ENCODE data around the gene LINS1. TPM values are rescaled to one million over a fixed set of nuclear protein-coding genes. Genes with fewer than 3 reads are reported as not detected.

The LINS1 gene
- 20.0 TPM for total RNA-seq

DNA sequence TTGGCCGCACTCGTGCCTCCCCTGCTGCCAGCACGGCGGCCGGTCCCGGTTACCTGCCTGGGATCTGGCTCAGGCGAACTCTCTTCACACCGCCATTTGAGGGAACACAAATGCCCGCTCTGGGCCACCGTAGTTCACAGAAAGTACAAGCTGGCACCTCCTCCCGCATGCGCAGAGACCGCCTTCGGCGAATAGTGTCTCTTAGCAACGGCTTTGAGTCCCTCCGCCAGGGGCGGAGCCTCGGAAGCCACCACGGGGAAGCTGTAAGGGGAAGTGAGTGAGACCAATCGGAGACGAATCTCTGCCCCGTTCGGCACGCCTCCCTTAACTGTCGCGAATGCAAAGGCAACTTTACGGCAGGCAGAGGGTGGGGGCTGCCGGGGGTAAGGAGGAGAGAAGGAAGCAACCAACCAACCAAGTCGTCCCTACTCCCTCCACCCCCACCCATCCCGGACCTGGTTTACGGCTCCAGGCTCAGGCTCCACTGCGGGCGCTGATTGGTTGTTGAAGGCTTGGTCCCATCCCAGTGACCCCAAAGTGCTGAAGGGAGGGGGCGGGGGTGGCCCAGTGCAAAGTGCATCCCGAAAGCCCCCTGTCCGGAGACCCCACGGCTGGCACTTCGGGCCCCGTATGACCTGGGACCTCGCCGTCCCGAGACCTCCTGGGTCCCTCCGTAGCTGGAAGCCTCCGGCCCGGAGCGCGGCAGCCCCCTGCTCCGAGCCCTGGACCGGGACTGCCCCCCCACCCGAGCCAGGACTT lies at the start of gene LINS1, which contains the start of gene ASB7:
TSS of gene LINS1 (minus strand) at position 121 of the 759 bp plus-strand sequence. CDS start 21,342 bp downstream, outside the sequence.
TSS of gene ASB7 (plus strand) at position 526 of the 759 bp plus-strand sequence. CDS start 9,628 bp downstream, outside the sequence.
- intact Hi-C loops (cut with DNase I) = no loop called here

DNA sequence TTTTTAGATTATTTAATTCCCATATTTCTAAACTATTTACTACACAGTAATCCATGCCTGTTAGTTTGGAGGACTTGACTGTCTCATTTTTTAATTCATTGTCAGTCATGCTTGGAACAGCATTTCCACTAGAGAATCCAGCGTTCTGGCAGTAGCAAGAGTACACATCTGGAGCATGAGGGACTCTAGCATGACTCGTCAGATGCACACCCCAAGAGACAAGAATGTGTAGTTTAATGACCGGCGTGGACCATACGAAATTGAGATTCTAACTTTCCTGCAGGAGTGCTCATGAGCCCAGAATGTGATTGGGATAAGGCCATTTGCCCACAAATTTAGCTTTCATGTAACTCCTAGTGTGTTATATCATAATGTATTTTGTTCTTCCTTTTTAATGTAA lies 49.3 kb upstream of the LINS1 start:
- DNase-seq (ENCODE audit: low spot score) = no peak

More for the DNA sequence above, at the start of gene LINS1, which contains the start of gene ASB7:
- DNase-seq (ENCODE audit: low spot score) (peak; percentile 100), ATAC-seq (peak; percentile 98)

DNA sequence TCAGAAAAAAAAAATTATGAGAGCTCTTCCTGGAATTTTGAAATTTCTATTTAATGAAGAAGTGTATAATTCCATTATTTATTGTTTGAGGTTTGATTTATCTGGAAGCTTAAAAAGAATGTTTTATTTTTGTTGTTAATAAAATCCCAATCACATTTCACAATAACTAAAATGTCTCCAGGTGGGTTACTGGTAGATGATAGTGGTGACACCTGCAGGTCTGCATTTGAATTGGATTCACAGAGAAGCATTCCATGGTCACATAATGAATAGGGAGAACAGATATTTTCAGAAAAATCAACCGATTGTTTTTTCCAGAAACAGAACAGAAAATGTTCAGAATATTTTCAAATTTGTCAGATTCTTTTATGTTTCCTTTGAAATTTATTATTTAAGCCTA lies 48.7 kb upstream of the LINS1 start:
- ATAC-seq (no peak), DNase-seq (ENCODE audit: low spot score) (no peak)
- intact Hi-C loops (cut with DNase I) = no loop called here

More for the DNA sequence above, 49.3 kb upstream of the LINS1 start:
- intact Hi-C loops (cut with DNase I) = no loop called here
- ATAC-seq = peak; percentile 41

DNA sequence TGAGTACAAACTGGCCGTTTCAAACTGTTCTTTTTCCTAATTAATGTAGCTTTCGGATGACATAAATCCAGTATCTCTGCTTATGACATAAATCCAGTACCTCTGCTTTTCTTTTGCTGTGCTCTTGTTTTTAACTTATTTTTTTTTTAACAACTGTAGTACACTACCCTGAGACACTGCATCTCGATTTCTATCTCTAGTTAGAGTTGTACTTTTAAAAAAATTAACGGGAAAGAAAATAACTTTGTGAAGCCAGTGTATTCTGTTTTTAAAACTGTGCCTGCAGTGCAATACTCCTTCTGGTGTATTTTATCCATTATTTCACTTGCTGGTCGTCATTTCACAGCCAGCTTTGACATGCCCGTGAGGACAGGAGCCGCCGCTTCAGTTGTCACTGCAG lies 47.0 kb upstream of the LINS1 start:
- intact Hi-C loops (cut with DNase I) = no loop called here

DNA sequence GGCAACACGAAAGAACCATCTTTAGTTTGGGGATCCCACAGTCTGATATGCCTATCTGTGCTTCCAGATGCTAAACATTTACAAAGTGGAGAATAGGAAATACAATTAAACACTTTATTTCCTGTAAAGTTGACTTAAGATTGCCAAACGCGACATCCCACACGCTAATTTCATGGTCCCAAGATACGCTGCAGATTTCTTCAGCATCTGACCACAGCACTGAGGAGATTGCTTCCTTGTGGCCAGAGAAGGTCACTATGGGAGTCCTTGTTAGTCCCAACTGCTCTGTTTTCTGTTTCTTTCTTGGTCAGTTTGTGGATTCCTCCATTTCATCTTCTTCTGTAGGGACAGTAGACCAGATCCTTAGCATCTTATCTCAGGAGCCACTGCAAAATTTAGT lies 43.7 kb upstream of the LINS1 start:
- ATAC-seq (no peak), DNase-seq (ENCODE audit: low spot score) (no peak)
- intact Hi-C loops (cut with DNase I) = no loop called here

More for the DNA sequence above, 47.0 kb upstream of the LINS1 start:
- DNase-seq (ENCODE audit: low spot score) = no peak
- no peak for ATAC-seq

GRCh38 chr15:100642950-100643338 lies 41.0 kb upstream of the LINS1 start:
- intact Hi-C loops (cut with DNase I) = no loop called here
- DNase-seq (ENCODE audit: low spot score) (no peak), ATAC-seq (no peak)

DNA sequence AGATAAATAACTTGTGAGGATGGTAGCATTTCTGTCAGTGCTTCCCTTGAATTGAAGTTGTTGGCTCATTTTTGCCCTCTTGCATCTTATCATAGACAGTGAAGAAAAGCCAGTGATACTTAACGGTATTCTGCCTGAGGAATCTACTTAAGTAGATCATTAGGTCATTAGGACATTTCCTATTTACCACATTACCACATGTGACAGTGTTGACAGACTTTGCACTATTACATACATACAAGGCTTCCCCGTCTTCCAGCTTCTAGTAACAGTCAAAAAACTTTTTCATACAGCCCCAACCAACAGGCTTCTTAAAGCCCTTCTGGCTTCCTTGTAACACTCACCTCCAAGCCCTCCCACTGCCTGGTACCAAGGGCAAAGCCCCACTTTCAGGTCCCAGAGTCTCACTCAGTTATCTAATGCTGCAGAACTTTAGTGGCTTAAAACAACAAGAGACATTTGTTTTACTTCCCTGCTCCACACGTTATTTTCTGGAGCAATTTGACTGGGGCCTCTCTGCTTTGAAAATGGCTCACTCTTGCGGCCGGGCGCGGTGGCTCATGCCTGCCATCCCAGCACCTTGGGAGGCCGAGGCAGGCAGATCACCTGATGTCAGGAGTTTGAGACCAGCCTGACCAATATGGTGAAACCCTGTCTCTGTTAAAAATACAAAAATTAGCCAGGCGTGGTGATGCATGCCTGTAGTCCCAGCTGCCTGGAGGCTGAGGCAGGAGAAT lies 40.4 kb upstream of the LINS1 start:
- ATAC-seq = no peak
- no peak for DNase-seq (ENCODE audit: low spot score)
- intact Hi-C loops (cut with DNase I) = no loop called here

DNA sequence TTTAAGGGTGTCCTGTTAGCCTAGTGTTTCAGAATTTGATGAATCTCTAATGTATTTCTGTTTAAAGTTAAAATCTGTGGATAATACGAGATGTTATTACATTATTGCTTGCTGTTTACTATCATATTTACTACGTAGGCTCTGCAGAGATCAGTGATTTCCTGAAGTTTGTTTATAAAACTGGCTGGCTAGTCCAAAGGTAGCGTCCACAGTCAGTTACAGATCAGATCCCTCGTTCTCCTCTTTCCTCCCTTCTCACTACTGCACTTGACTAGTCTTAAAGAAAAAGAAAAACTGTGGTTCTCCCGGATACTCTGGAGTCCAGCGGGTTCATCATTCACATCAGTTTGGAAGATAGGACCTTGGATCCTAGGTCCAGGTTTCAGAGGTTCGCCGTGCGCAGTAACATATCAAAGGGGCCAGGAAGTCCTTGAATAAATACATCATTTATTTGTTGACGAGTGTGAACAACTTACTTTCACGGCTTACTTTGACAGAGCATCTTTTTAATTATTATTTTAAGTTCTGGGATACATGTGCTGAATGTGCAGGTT lies 36.3 kb upstream of the LINS1 start:
- ATAC-seq = no peak
- intact Hi-C loops (cut with DNase I) = loop anchor here (10.0 kb wide), 1 partner anchor 237 kb away; the partner anchor contains the start of gene ALDH1A3

GRCh38 chr15:100635406-100636071 lies 33.6 kb upstream of the LINS1 start:
- no peak for ATAC-seq
- DNase-seq (ENCODE audit: low spot score) = no peak
- intact Hi-C loops (cut with DNase I) = loop anchor here (10.0 kb wide), 1 partner anchor 239 kb away; the partner anchor contains the start of gene ALDH1A3

More for the DNA sequence above, 36.3 kb upstream of the LINS1 start:
- DNase-seq (ENCODE audit: low spot score) = no peak

- no peak for DNase-seq (ENCODE audit: low spot score)
- ATAC-seq = no peak
- intact Hi-C loops (cut with DNase I) = loop anchor here (10.0 kb wide), 1 partner anchor 241 kb away; the partner anchor contains the start of gene ALDH1A3
These were observed 31.7 kb upstream of the LINS1 start for GRCh38 chr15:100633763-100634075.

GRCh38 chr15:100631831-100632230 lies 29.8 kb upstream of the LINS1 start:
- DNase-seq (ENCODE audit: low spot score) (no peak), ATAC-seq (no peak)
- intact Hi-C loops (cut with DNase I) = loop anchor here (10.0 kb wide), 1 partner anchor 243 kb away; the partner anchor contains the start of gene ALDH1A3

- intact Hi-C loops (cut with DNase I) = loop anchor here (5.0 kb wide), 1 partner anchor 379 kb away; no protein-coding TSS in a partner anchor
- no peak for DNase-seq (ENCODE audit: low spot score)
- no peak for ATAC-seq
These were observed 26.8 kb upstream of the LINS1 start for GRCh38 chr15:100628746-100629145.

DNA sequence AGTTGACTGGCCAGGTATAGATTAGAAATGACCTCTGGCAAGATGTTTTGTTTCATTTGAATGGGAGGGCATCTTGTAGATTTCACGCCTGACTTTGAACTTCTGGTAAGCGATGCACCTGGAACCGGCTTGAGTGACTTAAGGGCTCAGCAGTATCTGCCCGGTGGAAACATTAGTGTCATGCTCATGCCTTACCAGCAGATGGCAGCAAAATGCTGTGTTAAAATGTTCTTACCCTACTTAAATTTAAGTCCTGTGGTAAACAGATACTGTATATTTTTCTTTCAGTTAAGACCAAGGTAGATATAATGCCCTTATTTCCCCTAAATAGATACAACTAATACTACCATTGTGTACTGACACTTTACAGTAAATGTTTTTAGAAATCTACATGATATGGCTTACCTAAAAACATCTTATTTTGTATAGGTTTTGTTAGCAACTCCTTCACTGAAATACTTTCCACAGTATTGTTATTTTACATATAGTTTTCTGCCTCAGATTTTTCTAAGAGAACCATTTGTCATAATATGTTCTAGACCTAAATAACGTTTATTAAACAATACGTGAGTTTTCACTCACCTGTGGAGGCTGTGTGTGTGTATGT lies 25.9 kb upstream of the LINS1 start:
- intact Hi-C loops (cut with DNase I) = loop anchor here (5.0 kb wide), 1 partner anchor 379 kb away; no protein-coding TSS in a partner anchor
- ATAC-seq (peak; percentile 89), DNase-seq (ENCODE audit: low spot score) (peak; percentile 68)

DNA sequence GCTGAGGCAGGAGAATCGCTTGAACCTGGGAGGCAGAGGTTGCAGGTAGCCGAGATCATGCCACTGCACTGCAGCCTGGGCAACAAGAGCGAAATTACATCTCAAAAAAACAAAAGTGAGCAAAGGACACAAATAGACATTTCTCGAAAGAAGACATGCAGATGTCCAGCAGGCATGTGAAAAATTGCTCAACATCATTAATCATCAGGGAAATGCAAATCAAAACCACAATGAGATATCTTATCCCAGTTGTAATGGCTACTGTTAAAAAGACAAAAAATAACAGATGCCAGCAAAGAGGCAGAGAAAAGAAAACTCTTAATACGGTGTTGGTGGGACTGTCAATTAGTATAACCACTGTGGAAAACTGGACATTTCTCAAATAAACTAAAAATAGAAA lies 21.3 kb upstream of the LINS1 start:
- ATAC-seq (no peak), DNase-seq (ENCODE audit: low spot score) (no peak)
- intact Hi-C loops (cut with DNase I) = no loop called here

- intact Hi-C loops (cut with DNase I) = no loop called here
- ATAC-seq (no peak), DNase-seq (ENCODE audit: low spot score) (no peak)
These were observed 14.7 kb upstream of the LINS1 start for GRCh38 chr15:100616700-100617099.

DNA sequence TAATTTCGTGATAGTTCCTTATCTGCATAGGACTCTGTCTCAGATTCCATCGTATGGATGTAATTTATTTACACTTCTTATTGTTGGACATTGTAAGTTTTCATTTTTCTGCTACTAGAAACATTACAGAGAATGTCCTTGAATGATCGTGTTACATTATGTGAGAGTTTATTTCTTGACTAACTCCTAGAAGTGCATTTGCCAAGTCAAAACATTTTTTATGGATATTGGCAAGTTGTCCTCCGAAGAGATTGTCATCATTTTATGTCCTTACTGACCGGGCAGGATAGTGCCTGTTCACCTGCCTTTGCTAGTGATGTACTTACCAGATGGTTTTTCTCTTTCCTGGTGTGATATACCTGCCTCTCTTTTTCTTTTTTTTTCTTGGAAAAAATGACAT lies 13.8 kb upstream of the LINS1 start:
- DNase-seq (ENCODE audit: low spot score) (no peak), ATAC-seq (no peak)
- intact Hi-C loops (cut with DNase I) = no loop called here

DNA sequence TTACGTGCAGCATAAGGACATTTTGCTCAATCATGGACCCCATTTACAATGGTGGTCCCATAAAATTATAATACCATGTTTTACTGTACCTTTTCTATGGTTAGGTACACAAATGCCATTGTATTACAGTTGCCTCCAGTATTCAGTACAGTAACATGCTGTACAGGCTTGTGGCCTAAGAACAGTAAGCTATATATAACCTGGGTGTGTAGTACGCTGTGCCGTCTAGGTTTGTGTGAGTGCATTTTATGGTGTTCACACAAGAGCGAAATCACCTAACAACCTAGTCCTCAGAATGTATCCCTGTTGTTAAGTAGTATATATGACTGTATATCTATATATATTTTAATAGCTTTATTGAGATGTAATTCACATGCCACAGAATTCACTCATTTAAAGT lies 12.9 kb upstream of the LINS1 start:
- DNase-seq (ENCODE audit: low spot score) (no peak), ATAC-seq (no peak)
- intact Hi-C loops (cut with DNase I) = no loop called here

DNA sequence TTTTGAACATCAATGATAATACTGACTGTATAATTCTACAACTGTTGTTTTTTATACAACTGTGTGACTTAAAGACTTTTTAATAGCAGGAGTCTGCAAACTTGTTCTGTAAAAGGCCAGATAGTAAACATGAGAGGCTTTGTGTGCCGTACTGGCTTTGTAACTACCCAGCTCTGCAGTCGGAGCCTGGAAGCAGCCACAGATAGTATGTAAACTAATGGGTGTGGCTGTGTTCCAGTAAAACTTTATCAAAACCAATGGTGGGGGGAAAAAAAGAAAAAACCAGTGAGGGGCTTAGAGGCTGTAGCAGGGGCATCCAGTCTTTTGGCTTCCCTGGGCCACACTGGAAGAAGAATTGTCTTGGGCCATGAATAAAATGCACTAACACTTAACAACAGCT lies 12.4 kb upstream of the LINS1 start:
- no peak for DNase-seq (ENCODE audit: low spot score)
- intact Hi-C loops (cut with DNase I) = no loop called here
- ATAC-seq = no peak

DNA sequence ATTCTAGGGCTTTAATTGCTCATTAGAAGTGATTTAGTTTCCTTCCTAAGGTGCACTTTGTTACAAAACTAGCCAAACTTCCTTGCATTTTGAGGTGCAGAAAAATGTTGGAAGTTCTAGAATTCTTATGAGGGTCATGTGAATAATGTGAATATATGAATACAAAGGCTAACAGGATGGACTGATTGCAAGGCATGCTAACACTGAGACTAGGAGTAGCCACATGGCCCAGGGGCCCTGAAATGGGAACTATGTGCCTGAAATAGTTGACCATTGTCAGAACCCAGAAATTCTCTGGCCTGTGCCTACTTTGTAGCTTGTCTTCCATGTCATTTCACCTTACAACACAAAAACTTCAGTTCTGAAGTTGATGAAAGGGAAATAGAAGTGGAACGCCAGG lies 11.2 kb upstream of the LINS1 start:
- no peak for DNase-seq (ENCODE audit: low spot score)
- no peak for ATAC-seq
- intact Hi-C loops (cut with DNase I) = no loop called here

All from sciatic nerve (tissue), 2 donors.